Bronchial epithelial cell (primary cell): Measurements from ENCODE around the gene KLHL2. TPM values are rescaled to one million over a fixed set of nuclear protein-coding genes. Genes with fewer than 3 reads are reported as not detected.

Source experiments
- DNase-seq: peaks from one replicate; pipeline ENCODE4 v3.0.0-alpha.2; 2010; ENCODE audit warnings: low read depth
- FAIRE-seq: peaks from 2 replicates; lab custom pipeline; 2011; peaks lifted over from hg19 to GRCh38; lab: Jason Lieb, UNC
- H3K27me3 ChIP-seq: 2 replicates; pipeline ENCODE4 v1.5.1; 2011; ENCODE audit warnings: low read length; ENCODE audit not compliant: control insufficient read depth, insufficient read depth
- H3K36me3 ChIP-seq: 2 replicates; pipeline ENCODE4 v1.5.1; 2011; ENCODE audit warnings: low read length; ENCODE audit not compliant: control insufficient read depth, insufficient read depth
- H3K4me3 ChIP-seq: 2 replicates; pipeline ENCODE4 v1.5.1; 2011; ENCODE audit warnings: mild to moderate bottlenecking, low read depth, low read length, control low read depth
- CTCF ChIP-seq: IDR thresholded peaks from 2 replicates; pipeline ENCODE4 v1.5.1; 2011; ENCODE audit warnings: mild to moderate bottlenecking, moderate library complexity, low read length, control low read depth, inconsistent platforms; ENCODE audit not compliant: insufficient read depth, severe bottlenecking
- total RNA-seq: library from RNA; depleted of rRNA; stranded (reverse); fragments of >200 nt; gene quantifications from 2 replicates; pipeline ENCODE4 v1.2.1, GENCODE V29; 2014

The KLHL2 gene
- total RNA-seq, 1 donor from 2014 or later, result 49.2 TPM

DNA sequence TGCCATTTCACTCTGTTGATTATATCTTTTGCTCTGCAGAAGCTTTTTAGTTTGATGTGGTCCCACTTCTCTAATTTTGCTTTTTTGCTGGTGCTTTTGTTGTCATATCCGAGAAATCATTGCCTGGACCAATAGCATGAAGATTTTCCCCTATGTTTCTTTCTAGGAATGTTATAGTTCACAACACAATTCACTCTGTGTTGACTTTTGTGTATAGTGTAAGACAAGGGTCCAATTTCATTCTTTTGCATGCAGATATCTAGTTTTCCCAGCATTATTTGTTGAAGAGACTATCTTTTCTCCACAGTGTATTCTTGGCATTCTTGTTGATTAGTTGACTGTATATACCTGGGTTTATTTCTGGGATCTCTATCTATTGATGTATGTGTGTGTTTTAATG, 163.2 kb downstream of the KLHL2 start:
- FAIRE-seq, result no peak
- DNase-seq, result no peak
- H3K36me3 ChIP-seq, result no peaks in the 10 kb centered on the region
- H3K4me3 ChIP-seq, result no peak overlapping the region
- TF ChIP-seq CTCF, result no peak
- H3K27me3 ChIP-seq, result no peaks in the 10 kb centered on the region

Other genes starting within 250 kb of the KLHL2 start
- 0.26 and 1.1 TPM in 2 replicates for gene TRIM61, start 229.9 kb upstream of the KLHL2 start, total RNA-seq
- gene TRIM60, start 175.6 kb upstream of the KLHL2 start, total RNA-seq, result not detected in 2 replicates
- gene TRIM75, start 153.7 kb upstream of the KLHL2 start, total RNA-seq, result not detected in 2 replicates
- 10.8 and 12.9 TPM in 2 replicates for gene TMEM192, start 94.7 kb upstream of the KLHL2 start, total RNA-seq
- 187 and 206 TPM in 2 replicates for gene MSMO1, start 120.1 kb downstream of the KLHL2 start, total RNA-seq
- 24.0 and 48.3 TPM in 2 replicates for gene CPE, start 171.4 kb downstream of the KLHL2 start, total RNA-seq